ENCODE results near the gene HOMER1. TPM values are rescaled to one million over a fixed set of nuclear protein-coding genes. Genes with fewer than 3 reads are reported as not detected.

HOMER1 gene
- polyA plus RNA-seq, 5 donors: 5.8 to 14.0 (median 10.2) TPM

DNA sequence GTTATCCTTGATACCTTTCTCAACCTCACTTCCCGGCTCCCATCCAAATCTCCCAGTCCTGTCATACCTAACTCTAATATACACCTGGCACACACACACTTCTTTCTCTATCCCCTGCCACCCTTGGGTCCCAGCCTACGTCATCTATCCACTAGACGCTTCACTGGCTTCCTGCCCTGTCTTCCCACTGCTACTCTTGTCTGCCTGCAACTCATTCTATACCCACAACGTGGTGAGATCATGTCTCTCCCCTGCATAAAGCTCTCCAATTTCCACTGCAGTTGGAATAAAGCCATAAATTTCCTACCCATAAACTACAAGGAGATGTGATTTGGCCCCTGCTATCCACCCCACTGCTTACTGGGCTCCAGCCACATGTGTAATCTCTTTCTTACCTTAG is 184.5 kb downstream of the HOMER1 start:
- DNase-seq: no peak

Other genes starting within 250 kb of the HOMER1 start
- 10 to 100 TPM; 45.9 to 73.9 (median 61.8) TPM for gene TENT2, start 98.3 kb upstream of the HOMER1 start, polyA plus RNA-seq (ENCODE audit: insufficient read depth in 1 of 5, insufficient read length in 5 of 5, low replicate concordance in 1 of 5)
- gene CMYA5, start 175.7 kb upstream of the HOMER1 start, polyA plus RNA-seq (ENCODE audit: insufficient read depth in 1 of 5, insufficient read length in 5 of 5, low replicate concordance in 1 of 5): 10 to 100 TPM in 3 of 5 donors, 1 to 10 TPM in 2; 8.7 to 14.0 (median 10.7) TPM

Measured in right lung (tissue), 5 donors.